Measurements from ENCODE around the gene EPB41L1. TPM values are rescaled to one million over a fixed set of nuclear protein-coding genes. Genes with fewer than 3 reads are reported as not detected.

Gene EPB41L1
- total RNA-seq, 2 donors from 2014 or later, result 17.5 to 18.1 TPM

DNA sequence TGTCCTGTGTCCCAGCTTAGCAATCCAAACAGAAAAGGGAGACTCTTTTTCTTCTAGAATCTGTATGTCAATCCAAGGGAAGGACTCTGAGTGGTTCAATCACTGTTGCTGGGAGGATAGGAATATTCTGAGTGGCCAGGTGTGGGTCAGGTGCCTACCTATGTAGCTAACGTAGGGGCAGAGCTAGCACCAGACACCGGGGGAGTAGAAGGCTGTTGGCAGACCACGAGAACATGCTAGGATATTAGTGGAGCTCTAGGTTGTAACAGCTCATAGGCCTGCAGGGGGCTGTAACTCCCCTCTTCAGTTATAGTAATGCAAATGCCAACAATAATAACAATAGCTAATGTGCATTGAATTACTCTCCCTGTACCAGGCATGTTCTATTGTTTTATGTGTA, 39.8 kb upstream of the EPB41L1 start:
- no peak for DNase-seq (ENCODE audit: low spot score)
- Histone ChIP-seq H3K36me3 (no peaks in the 10 kb centered on the region), H3K4me3 (no peak overlapping the region), H3K4me1 (no peaks in the 10 kb centered on the region), H3K27ac (no peak overlapping the region), H3K9me3 (no peaks in the 10 kb centered on the region), H3K27me3 (no peaks in the 10 kb centered on the region)
- TF ChIP-seq, protein P1, sequence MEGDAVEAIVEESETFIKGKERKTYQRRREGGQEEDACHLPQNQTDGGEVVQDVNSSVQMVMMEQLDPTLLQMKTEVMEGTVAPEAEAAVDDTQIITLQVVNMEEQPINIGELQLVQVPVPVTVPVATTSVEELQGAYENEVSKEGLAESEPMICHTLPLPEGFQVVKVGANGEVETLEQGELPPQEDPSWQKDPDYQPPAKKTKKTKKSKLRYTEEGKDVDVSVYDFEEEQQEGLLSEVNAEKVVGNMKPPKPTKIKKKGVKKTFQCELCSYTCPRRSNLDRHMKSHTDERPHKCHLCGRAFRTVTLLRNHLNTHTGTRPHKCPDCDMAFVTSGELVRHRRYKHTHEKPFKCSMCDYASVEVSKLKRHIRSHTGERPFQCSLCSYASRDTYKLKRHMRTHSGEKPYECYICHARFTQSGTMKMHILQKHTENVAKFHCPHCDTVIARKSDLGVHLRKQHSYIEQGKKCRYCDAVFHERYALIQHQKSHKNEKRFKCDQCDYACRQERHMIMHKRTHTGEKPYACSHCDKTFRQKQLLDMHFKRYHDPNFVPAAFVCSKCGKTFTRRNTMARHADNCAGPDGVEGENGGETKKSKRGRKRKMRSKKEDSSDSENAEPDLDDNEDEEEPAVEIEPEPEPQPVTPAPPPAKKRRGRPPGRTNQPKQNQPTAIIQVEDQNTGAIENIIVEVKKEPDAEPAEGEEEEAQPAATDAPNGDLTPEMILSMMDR (IDR thresholded peaks at IDR 0.05), result no peak

DNA sequence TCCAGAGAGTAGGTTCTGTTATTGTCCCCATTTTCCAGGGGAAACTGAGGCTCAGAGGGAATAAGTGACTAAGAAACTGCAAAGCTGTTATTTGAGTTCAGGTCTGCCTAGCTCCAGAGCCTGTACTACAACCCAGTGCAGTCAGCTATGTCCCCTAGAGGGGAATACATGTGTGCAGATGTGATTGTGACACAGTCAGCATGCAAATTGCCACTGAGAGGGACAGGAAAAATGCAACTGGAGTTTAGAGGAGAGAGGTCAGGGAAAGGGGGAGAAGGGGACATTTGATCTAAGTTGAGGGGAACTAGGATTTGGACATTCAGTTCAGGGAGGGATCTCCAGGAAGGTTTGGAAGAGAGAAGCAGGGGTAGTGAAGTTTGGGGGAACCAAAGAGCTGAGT, 38.6 kb upstream of the EPB41L1 start:
- Histone ChIP-seq H3K27ac (no peak overlapping the region), H3K4me3 (no peak overlapping the region), H3K9me3 (no peaks in the 10 kb centered on the region), H3K27me3 (no peaks in the 10 kb centered on the region), H3K36me3 (no peaks in the 10 kb centered on the region), H3K4me1 (no peaks in the 10 kb centered on the region)
- no peak for DNase-seq (ENCODE audit: low spot score)
- TF ChIP-seq, protein P1 (IDR thresholded peaks at IDR 0.05), result no peak

DNA sequence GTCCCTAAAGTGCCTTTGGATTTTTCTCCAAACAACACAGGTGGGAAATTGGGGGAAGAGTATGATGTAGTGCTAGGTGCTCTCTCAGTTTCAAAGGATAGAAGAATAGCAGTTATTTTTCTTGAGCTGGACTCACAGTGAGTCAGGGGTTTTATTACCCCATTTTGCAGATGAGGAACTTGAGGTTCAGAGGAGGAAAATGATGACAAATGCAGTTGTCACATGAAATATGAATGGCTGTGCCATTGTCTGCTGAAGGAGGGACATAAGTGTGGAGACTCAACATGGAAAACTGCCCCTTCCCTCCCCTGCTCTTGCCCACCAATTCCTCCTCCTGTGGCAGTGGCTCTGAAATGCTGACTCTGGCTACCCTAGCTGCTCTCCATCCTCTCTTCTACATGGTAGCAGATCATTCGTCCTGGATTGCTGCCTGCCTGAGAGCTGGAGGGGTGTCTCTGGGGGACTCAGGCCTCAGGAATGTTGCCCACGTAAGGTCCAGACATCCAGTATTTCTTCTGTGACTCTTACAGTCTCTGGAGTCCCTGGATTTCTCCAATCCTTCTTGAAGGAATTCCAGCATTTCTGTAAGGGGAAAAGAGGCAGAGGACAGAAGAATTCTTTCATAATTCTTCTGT, 37.6 kb upstream of the EPB41L1 start:
- Histone ChIP-seq H3K27ac (no peak overlapping the region), H3K27me3 (no peaks in the 10 kb centered on the region), H3K36me3 (no peaks in the 10 kb centered on the region), H3K4me3 (no peak overlapping the region), H3K9me3 (no peaks in the 10 kb centered on the region), H3K4me1 (no peaks in the 10 kb centered on the region)
- no peak for DNase-seq (ENCODE audit: low spot score)
- TF ChIP-seq, protein P1 (IDR thresholded peaks at IDR 0.05), result no peak

DNA sequence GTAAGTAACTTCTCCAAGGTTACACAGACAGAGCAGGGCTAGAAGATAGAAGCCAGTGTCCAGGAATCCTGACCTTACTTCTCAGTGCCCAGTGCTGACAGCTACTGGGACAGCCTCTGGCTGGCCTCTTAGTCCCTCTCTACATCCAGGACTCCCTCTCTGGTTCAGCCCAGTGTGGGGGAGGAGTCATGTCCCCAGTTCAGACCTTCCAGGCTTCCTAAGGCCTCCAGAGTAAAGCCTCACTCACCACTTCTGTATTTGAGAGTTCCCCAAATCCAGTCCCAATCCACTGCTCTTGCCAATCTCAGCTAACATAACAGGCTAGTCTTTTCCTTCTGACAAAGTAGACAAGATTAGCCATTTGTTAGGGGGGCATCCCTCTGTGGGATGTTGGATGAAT, 36.9 kb upstream of the EPB41L1 start:
- DNase-seq (ENCODE audit: low spot score), result no peak
- no peak overlapping the region for H3K4me3 ChIP-seq

DNA sequence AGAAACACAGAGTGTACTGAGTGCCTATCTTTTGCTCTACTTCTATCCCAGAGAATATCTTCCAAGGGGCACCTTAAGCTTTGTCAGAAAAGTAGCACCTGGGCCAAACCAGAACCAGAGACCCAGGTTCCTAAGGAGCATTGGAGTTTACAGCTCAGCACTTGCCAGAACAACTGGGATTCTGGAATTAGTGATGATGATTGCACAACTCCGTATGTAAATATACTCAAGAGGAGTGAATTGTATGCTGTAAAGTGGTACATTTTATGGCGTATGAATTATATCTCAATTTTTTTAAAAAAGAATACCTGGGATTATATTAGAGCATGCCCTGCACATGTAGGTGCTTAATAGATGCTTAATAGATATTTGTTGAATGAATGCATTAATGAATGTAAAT, 36.2 kb upstream of the EPB41L1 start:
- no peaks in the 10 kb centered on the region for H3K36me3 ChIP-seq
- TF ChIP-seq, protein P1 (IDR thresholded peaks at IDR 0.05), result no peak
- no peaks in the 10 kb centered on the region for H3K4me1 ChIP-seq
- DNase-seq (ENCODE audit: low spot score), result no peak
- no peaks in the 10 kb centered on the region for H3K27me3 ChIP-seq
- H3K27ac ChIP-seq, result no peak overlapping the region
- H3K4me3 ChIP-seq, result no peak overlapping the region
- H3K9me3 ChIP-seq, result no peaks in the 10 kb centered on the region

More for the DNA sequence above, 36.9 kb upstream of the EPB41L1 start:
- Histone ChIP-seq H3K4me1 (no peaks in the 10 kb centered on the region), H3K9me3 (no peaks in the 10 kb centered on the region), H3K27ac (no peak overlapping the region), H3K27me3 (no peaks in the 10 kb centered on the region), H3K36me3 (no peaks in the 10 kb centered on the region)
- TF ChIP-seq, protein P1 (IDR thresholded peaks at IDR 0.05), result no peak

DNA sequence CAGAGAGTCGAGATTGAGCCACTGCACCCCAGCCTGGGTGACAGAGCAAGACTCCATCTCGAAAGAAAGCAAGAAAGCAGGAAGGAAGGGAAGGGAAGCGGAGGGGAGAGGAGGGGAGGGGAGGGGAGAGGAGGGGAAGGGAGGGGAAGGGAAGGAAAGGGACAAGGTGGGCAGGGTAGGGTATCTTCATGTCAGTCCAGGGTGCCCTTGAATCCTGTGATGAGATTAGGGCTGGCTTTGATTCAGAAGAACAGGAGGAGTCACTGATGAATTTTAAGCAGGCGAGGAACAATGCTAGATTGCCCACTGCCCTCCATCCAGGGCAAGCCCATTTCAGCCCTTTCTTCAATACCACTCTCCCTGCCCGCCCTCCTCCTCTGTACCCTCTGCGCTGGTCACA, 35.0 kb upstream of the EPB41L1 start:
- H3K36me3 ChIP-seq, result no peaks in the 10 kb centered on the region
- DNase-seq (ENCODE audit: low spot score), result no peak
- TF ChIP-seq, protein P1 (IDR thresholded peaks at IDR 0.05), result no peak
- H3K27ac ChIP-seq, result no peak overlapping the region
- no peaks in the 10 kb centered on the region for H3K4me1 ChIP-seq
- no peak overlapping the region for H3K4me3 ChIP-seq
- no peaks in the 10 kb centered on the region for H3K9me3 ChIP-seq
- no peaks in the 10 kb centered on the region for H3K27me3 ChIP-seq
